ENCODE data around the gene CBLB. TPM values are rescaled to one million over a fixed set of nuclear protein-coding genes. Genes with fewer than 3 reads are reported as not detected.
"Not testable (repeated sequence)": the region's sequence is repeated elsewhere in the genome, so short reads cannot be mapped to it uniquely, and the experiment has no call there.

The CBLB gene
- total RNA-seq, 1 experiment from 2014 or later = 19.7 TPM

DNA sequence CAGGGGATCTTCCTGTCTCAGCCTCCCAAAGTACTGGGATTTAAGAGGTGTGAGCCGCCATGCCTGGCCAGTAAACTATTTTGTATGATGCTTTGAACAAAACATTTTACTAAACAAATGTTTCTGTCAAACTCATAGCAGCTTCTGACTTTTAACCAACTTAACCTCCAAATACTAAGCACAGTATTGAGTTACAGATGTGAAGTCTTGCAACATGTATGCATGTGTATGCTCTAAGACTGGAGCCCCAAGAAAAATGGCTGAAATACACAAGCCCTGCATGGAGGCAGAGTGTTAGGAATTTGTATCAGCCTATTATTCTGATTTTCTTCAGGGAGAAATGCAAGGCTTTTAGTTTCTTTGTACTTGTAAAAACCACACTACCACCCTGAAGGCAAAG is 137.1 kb downstream of the CBLB start:
- Mint-ChIP-seq H3K9me3 (ENCODE audit: unreplicated experiment) (peaks cover 6% of the 10 kb centered on the region), H3K4me1 (ENCODE audit: insufficient read depth, unreplicated experiment) (no peaks in the 10 kb centered on the region), H3K27me3 (ENCODE audit: insufficient read depth, unreplicated experiment) (no peaks in the 10 kb centered on the region), H3K36me3 (ENCODE audit: insufficient read depth, unreplicated experiment) (peaks cover 16% of the 10 kb centered on the region), H3K27ac (ENCODE audit: low read depth, unreplicated experiment) (no peak overlapping the region), H3K4me3 (ENCODE audit: unreplicated experiment) (no peak overlapping the region)
- intact Hi-C loops (cut with micrococcal nuclease) = no loop called here
- TF ChIP-seq, protein P1, sequence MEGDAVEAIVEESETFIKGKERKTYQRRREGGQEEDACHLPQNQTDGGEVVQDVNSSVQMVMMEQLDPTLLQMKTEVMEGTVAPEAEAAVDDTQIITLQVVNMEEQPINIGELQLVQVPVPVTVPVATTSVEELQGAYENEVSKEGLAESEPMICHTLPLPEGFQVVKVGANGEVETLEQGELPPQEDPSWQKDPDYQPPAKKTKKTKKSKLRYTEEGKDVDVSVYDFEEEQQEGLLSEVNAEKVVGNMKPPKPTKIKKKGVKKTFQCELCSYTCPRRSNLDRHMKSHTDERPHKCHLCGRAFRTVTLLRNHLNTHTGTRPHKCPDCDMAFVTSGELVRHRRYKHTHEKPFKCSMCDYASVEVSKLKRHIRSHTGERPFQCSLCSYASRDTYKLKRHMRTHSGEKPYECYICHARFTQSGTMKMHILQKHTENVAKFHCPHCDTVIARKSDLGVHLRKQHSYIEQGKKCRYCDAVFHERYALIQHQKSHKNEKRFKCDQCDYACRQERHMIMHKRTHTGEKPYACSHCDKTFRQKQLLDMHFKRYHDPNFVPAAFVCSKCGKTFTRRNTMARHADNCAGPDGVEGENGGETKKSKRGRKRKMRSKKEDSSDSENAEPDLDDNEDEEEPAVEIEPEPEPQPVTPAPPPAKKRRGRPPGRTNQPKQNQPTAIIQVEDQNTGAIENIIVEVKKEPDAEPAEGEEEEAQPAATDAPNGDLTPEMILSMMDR (IDR thresholded peaks at IDR 0.05; ENCODE audit: unreplicated experiment) = no peak
- CTCF ChIA-PET = no interaction called here
- no peak for DNase-seq (ENCODE audit: unreplicated experiment)
- POLR2A ChIA-PET = no interaction called here
- BruUV-seq (replicated peaks) = no TSS peak

DNA sequence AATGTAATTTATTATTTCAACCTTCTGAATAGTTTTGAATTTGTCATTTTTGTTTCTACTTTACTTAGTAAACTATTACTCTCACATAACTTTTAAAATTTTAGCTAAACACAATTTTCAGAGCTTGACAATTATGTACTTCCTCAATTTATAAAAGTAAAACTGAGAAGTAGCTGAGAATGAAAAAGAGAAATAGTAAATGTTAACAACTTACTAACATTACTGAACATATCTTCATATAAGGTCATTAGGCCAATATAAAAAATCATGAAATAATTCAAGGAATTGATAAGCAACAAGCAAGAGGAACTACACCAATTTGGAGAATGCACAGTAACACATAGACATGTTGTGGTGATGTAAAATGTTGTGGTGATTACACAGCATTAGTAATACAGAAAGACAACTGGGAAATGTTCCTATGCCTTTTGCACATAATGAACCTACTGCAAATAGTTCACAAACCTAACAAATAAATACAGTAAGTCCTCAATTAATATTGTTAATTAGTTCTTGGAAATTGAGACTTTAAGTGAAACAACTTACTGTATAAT is 137.9 kb downstream of the CBLB start:
- BruUV-seq (replicated peaks) = no TSS peak
- intact Hi-C loops (cut with micrococcal nuclease) = no loop called here
- H3K27ac Mint-ChIP-seq (ENCODE audit: low read depth, unreplicated experiment) = no peak overlapping the region
- H3K9me3 Mint-ChIP-seq (ENCODE audit: unreplicated experiment) = peaks cover 6% of the 10 kb centered on the region
- peaks cover 19% of the 10 kb centered on the region for H3K36me3 Mint-ChIP-seq (ENCODE audit: insufficient read depth, unreplicated experiment)
- POLR2A ChIA-PET = no interaction called here
- CTCF ChIA-PET = interaction anchor here (0.5 kb wide), 1 partner anchor 113 kb away, joined by 3 read pairs; no protein-coding TSS in a partner anchor
- no peak for DNase-seq (ENCODE audit: unreplicated experiment)
- H3K4me3 Mint-ChIP-seq (ENCODE audit: unreplicated experiment) = no peak overlapping the region
- TF ChIP-seq, protein P1 (IDR thresholded peaks at IDR 0.05; ENCODE audit: unreplicated experiment) = no peak
- H3K27me3 Mint-ChIP-seq (ENCODE audit: insufficient read depth, unreplicated experiment) = no peaks in the 10 kb centered on the region
- no peaks in the 10 kb centered on the region for H3K4me1 Mint-ChIP-seq (ENCODE audit: insufficient read depth, unreplicated experiment)

GRCh38 chr3:105729667-105730066 is 139.1 kb downstream of the CBLB start:
- H3K27ac Mint-ChIP-seq (ENCODE audit: low read depth, unreplicated experiment) = no peak overlapping the region
- TF ChIP-seq, protein P1 (IDR thresholded peaks at IDR 0.05; ENCODE audit: unreplicated experiment) = no peak
- no peaks in the 10 kb centered on the region for H3K4me1 Mint-ChIP-seq (ENCODE audit: insufficient read depth, unreplicated experiment)
- POLR2A ChIA-PET = no interaction called here
- CTCF ChIA-PET = no interaction called here
- peaks cover 19% of the 10 kb centered on the region for H3K36me3 Mint-ChIP-seq (ENCODE audit: insufficient read depth, unreplicated experiment)
- H3K9me3 Mint-ChIP-seq (ENCODE audit: unreplicated experiment) = peaks cover 6% of the 10 kb centered on the region
- no peak for DNase-seq (ENCODE audit: unreplicated experiment)
- no peaks in the 10 kb centered on the region for H3K27me3 Mint-ChIP-seq (ENCODE audit: insufficient read depth, unreplicated experiment)
- no peak overlapping the region for H3K4me3 Mint-ChIP-seq (ENCODE audit: unreplicated experiment)
- intact Hi-C loops (cut with micrococcal nuclease) = no loop called here
- no TSS peak for BruUV-seq (replicated peaks)

DNA sequence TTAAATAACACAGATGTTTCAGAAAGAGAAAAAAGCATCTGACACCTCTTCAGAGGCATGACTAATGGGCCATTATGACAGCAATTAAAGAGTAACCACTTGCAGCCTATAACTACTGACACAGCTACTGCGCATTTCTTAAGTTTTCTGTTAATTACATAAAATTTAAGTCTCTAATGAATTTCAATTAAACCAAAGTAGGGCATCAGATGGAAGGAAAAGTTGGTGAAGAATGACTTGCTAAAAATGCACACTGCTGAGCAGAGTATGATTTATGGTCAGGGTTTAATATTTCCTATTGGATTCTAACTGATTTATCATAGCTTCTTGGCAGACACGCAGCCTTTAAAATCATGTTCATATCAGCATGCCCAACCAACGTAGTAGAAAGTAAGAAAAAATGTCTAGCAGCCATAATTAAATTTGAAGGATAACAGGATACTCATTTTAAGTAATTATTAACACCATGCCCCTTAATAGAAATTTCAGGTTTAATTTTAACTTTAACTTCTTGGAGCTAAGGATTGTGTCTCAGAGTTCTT is 140.0 kb downstream of the CBLB start:
- no TSS peak for BruUV-seq (replicated peaks)
- intact Hi-C loops (cut with micrococcal nuclease) = no loop called here
- Mint-ChIP-seq H3K36me3 (ENCODE audit: insufficient read depth, unreplicated experiment) (peaks cover 19% of the 10 kb centered on the region), H3K27me3 (ENCODE audit: insufficient read depth, unreplicated experiment) (no peaks in the 10 kb centered on the region), H3K4me1 (ENCODE audit: insufficient read depth, unreplicated experiment) (no peaks in the 10 kb centered on the region), H3K27ac (ENCODE audit: low read depth, unreplicated experiment) (no peak overlapping the region), H3K9me3 (ENCODE audit: unreplicated experiment) (peaks cover 6% of the 10 kb centered on the region), H3K4me3 (ENCODE audit: unreplicated experiment) (no peak overlapping the region)
- ChIA-PET CTCF (no interaction called here), POLR2A (no interaction called here)
- TF ChIP-seq, protein P1 (IDR thresholded peaks at IDR 0.05; ENCODE audit: unreplicated experiment) = no peak
- no peak for DNase-seq (ENCODE audit: unreplicated experiment)

DNA sequence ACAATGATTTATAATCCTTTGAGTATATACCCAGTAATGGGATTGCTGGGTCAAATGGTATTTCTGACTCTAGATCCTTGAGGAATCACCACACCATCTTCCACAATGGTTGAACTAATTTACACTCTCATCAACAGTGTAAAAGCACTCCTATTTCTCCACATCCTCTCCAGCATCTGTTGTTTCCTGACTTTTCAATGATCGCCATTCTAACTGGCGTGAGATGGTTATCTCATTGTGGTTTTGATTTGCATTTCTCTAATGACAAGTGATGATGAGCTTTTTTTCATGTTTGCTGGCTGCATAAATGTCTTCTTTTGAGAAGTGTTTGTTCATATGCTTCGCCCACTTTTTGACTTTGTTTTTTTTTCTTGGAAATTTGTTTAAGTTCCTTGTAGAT is 141.8 kb downstream of the CBLB start:
- peaks cover 19% of the 10 kb centered on the region for H3K36me3 Mint-ChIP-seq (ENCODE audit: insufficient read depth, unreplicated experiment)
- H3K4me1 Mint-ChIP-seq (ENCODE audit: insufficient read depth, unreplicated experiment); H3K27ac Mint-ChIP-seq (ENCODE audit: low read depth, unreplicated experiment); POLR2A ChIA-PET; H3K27me3 Mint-ChIP-seq (ENCODE audit: insufficient read depth, unreplicated experiment); H3K9me3 Mint-ChIP-seq (ENCODE audit: unreplicated experiment); intact Hi-C loops (cut with micrococcal nuclease); CTCF ChIA-PET; DNase-seq (ENCODE audit: unreplicated experiment); H3K4me3 Mint-ChIP-seq (ENCODE audit: unreplicated experiment); BruUV-seq (replicated peaks): not testable (repeated sequence)
